NCI-H345 treated with DMSO at 0.1 percent for 48 hours (cell line): Measurements from ENCODE around the gene PAK5.

ENCODE experiments used
- DNase-seq: peaks from one replicate; lab custom pipeline; 2025; ENCODE audit not compliant: unreplicated experiment; lab: John Stamatoyannopoulos, UW

PAK5 gene

DNA sequence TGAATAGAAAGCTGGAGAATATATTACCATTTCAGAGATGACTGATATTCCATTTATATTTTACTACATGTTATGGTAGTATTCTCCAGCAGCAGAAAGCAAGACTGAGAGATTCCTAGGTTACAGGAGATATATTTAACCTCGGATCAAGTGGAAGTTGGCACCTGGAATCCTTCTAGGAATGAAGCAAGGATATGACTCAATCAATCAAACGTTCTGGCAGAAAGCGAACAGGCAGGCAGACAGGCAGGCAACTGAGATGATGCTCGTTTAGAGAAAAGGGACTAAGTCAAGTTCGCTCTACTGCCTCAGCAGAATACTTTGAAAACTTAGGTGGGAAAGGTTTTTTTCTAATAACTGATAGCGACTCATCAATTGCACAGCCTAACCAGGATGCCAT lies 46.2 kb downstream of the PAK5 start:
- DNase-seq: no peak

DNA sequence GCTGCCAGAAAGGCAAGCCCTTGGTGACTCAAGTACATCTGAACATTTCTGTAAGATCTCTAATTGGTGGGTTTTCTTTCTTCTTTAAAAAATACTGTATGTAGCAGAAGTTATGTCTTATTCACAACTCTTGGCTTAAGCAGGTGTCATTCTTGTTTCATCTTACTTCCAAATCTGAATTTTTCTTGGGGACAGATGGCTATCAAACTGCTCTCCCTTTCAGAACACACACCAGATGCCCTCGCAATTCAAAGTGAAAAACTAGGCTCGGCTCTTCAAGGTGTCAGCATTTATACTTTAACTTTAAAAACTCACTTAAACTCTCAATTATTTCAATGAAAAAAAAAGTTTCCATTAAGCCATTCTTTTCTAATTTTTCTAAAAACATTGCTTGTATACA lies 49.7 kb downstream of the PAK5 start:
- no peak for DNase-seq

DNA sequence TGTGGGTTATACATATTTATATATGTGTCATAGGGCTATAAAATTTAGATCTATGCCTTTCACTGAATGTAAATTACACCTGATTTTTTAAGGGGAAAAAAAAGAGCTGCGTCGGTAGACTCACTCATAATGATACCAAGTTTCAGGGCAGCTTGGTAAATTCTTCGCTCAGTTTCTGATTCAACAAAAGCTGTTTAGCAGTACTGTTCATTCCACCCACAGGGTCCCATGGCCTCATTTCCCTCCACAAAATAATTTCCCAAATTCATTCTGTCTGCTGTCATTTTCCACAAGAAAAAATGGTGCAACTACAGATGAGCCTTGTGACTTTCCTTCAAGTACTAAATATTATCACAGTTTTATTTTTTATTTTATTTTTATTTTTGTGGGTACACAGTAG lies 63.7 kb downstream of the PAK5 start:
- DNase-seq: no peak

GRCh38 chr20:9769954-9770353 lies 68.9 kb downstream of the PAK5 start:
- no peak for DNase-seq

GRCh38 chr20:9761476-9761875 lies 77.4 kb downstream of the PAK5 start:
- no peak for DNase-seq

DNA sequence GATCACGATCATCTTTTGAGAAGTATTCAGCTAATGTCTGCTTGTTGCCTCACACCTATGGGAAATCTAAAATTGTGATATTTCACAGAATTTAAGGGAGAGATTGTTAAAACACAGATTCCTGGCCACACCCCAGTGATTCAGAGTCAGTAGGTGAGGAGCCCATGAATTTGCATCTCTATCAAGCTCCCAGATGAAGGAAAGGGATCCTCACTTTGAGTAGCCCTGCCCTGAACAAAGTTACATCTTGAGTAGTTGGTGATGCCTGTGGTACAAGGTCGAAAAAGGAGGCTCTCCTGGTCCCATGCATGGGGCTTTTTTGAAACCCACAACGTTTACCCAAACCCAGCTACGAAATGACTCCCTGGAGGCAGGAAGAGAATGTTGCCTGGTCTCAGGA lies 79.5 kb downstream of the PAK5 start:
- no peak for DNase-seq

- no peak for DNase-seq
These were observed 80.1 kb downstream of the PAK5 start for GRCh38 chr20:9758752-9759151.

DNA sequence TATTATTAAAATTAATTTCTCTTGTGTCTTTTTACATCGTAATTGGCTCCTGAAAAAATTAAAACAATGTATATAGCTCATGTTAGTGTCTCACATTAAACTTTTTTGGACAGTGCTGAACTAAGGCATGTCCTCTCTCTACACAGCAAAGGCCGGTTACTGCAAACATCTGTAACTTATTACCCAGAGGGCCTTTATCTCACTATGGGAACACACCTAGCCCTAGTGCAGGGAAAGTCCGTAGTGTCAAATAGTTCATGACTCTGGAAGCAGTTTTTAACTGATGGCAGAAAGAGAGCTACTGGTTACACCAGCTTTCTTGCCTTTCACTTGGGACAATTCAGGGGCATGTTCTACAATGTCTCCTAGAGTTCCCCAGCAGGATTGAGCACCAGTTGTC lies 82.2 kb downstream of the PAK5 start:
- DNase-seq: no peak

GRCh38 chr20:9755301-9755700 lies 83.6 kb downstream of the PAK5 start:
- no peak for DNase-seq

DNA sequence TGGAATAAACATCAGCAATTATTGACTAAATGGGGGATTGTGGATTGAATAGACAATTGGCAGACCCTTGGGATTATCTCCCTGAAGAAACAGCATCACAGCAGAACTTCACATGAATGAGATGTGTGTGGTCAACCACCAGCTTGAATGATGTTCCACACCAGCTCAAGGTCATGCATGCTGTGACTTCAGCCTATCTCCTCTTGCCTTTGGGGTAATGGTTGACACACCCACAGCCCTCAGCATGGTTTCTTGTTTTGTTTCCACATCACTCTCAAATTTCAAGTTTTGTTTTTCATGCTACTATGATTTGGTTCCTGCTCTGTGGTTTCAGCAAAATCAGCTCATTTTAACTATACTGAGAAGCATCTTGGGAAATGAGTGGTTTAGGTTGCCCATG lies 94.3 kb downstream of the PAK5 start:
- DNase-seq: no peak

GRCh38 chr20:9743871-9744270 lies 95.0 kb downstream of the PAK5 start:
- DNase-seq: no peak

GRCh38 chr20:9742821-9743220 lies 96.1 kb downstream of the PAK5 start:
- no peak for DNase-seq

DNA sequence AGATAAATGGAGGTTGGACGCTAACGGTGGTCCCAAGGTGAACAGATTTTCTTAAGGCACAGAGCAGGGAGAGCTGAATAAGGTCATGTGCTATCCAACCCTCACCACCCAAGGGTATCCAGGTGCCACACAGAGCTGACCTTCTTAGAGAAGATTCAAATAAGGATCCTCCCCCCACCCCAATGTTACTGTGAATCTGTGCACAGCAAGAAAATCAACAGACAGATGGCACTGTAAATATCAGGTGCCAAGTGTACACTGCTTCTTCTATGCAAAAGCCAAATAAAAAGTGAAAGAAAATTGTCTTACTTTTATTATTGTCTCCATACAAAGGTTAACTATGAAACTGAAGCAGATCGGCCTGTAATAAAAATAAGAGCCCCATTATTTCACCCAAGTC lies 96.9 kb downstream of the PAK5 start:
- DNase-seq: no peak

- DNase-seq: no peak
These were observed 98.4 kb downstream of the PAK5 start for GRCh38 chr20:9740486-9740885.

GRCh38 chr20:9739991-9740390 lies 98.9 kb downstream of the PAK5 start:
- DNase-seq: no peak

GRCh38 chr20:9736373-9736772 lies 102.5 kb downstream of the PAK5 start:
- DNase-seq: no peak

DNA sequence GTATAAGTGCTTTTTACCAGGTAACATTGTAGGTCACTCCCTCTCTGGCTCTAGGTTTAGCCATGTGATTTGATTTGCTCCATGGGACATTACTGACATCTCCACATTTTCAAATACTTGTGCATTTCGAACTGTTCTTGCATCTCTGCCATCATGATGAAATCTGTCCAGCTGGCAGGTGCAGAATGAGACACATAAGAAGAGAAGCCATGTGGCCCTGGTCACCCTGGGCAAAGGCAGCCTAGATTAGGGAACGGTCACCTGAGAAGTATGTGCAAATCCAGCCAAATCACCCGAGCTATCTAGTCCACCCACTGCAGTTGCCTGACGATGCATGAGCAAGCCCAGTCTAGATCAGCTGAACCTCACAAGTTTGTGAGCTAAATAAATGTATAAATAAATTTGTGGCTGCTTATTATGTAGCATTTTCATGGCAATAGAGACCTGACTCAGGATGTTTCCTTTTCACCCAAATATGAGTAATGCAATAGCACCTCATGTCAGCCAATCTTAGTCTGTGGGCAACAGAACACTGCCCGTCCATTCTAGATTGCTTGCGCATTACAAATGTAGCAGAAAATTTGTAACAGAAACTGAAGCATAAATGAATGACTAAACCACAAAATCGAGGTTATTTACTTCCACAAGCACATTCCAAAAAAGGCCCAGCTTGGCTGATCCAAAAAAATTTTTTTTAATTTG lies 115.2 kb downstream of the PAK5 start:
- DNase-seq: no peak

GRCh38 chr20:9711872-9712271 lies 127.0 kb downstream of the PAK5 start:
- no peak for DNase-seq

DNA sequence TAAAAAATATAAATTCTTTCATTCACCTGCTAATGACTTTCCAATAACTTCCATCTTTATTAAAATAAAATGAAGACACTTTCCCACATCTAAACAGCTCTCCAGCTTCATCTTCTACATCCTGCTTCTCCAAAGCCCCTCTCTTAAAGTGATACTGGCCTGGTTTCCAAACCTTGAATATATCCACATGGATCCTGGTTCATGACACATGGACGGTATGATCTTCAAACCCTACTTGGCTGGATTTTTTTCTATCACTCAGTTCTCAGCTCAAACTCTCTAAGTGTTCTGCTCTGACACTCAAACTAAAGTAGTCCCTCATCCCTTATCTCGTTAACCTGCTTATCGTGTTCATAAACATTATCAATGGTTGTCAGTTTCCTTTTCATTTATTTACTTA lies 128.2 kb downstream of the PAK5 start:
- no peak for DNase-seq

DNA sequence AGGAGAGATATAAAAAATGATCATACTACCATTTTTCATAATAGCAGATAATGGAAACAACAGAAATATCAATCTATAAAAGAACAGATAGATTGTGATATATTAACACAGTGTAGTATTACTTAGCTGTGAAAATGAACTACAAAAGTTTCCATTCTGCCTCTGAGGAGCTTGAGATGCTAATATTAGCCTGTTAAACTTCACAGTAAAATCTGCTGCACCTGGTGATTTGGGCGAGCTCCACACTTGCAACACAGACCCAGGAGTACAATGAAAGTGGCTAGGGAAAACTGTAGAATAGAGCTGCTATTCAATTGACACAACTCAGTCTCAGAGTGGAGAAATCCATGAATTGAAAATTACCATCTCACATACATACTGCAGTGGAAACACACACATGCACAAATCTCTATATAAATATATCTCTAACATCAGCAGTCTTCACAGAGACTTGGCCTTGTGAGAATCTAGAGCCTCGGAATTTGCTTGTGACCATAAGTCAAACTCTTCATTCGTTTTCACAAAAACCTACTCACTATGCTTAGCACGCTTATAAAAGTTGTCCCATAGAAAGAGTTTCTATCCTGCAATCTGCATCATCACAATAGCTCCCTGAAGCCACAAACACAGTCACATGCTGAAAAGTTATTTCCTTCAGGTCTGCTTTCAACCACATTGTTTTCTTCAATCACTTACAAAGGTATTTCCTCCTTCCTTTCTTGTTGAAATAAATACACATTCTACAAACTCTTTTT lies 133.0 kb downstream of the PAK5 start:
- DNase-seq: no peak

DNA sequence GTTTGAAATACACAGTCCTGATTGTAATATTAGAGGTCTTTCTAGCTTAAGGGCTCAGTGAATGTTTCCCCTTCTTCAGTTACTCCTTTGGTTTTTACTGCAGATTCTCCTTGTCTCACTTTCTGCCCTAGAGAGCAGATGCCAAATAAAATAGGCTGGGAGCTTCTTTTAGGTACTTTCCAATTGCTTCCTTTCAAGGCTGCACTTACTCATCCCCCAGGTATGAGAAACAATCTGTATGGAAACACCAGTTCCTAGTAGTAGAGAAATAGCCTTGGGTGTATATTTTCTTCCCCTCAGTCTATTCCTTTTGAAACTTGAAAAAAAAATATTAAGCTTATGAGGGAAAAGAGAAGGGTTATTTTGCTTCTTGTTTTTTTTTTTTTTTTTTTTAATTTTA lies 139.7 kb downstream of the PAK5 start:
- DNase-seq: no peak

GRCh38 chr20:9689041-9689440 lies 149.8 kb downstream of the PAK5 start:
- DNase-seq: no peak

- no peak for DNase-seq
These were observed 152.0 kb downstream of the PAK5 start for GRCh38 chr20:9686866-9687265.
